Measurements from ENCODE around the gene LRRC10.
"Not testable (repeated sequence)": the region's sequence is repeated elsewhere in the genome, so short reads cannot be mapped to it uniquely, and the experiment has no call there.

LRRC10 gene

DNA sequence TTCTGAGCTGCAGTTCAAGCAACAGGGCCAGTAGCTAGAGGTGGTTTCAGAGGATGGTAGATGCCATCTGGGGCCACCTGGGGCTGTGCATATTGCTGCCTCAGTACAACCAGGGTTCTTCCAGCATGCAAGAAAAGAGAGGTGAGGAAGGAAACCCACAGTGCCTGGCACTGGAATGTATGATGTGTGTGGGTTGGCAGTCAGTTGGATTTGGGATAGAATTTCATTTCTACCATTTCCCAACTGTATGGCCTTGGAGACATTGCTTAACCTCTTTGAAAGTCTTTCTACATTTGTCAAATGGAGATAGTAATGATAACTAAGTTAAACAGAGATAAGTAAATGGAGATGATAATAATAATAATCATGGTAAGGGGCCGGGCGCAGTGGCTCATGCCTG, 10.2 kb upstream of the LRRC10 start:
- no peak overlapping the region for H3K4me3 ChIP-seq (ENCODE audit: low read length)
- TF ChIP-seq, protein P1, sequence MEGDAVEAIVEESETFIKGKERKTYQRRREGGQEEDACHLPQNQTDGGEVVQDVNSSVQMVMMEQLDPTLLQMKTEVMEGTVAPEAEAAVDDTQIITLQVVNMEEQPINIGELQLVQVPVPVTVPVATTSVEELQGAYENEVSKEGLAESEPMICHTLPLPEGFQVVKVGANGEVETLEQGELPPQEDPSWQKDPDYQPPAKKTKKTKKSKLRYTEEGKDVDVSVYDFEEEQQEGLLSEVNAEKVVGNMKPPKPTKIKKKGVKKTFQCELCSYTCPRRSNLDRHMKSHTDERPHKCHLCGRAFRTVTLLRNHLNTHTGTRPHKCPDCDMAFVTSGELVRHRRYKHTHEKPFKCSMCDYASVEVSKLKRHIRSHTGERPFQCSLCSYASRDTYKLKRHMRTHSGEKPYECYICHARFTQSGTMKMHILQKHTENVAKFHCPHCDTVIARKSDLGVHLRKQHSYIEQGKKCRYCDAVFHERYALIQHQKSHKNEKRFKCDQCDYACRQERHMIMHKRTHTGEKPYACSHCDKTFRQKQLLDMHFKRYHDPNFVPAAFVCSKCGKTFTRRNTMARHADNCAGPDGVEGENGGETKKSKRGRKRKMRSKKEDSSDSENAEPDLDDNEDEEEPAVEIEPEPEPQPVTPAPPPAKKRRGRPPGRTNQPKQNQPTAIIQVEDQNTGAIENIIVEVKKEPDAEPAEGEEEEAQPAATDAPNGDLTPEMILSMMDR (conservative IDR thresholded peaks at IDR 0.05; ENCODE audit: low read depth, low read length): no peak
- DNase-seq (ENCODE audit: low read depth): no peak

DNA sequence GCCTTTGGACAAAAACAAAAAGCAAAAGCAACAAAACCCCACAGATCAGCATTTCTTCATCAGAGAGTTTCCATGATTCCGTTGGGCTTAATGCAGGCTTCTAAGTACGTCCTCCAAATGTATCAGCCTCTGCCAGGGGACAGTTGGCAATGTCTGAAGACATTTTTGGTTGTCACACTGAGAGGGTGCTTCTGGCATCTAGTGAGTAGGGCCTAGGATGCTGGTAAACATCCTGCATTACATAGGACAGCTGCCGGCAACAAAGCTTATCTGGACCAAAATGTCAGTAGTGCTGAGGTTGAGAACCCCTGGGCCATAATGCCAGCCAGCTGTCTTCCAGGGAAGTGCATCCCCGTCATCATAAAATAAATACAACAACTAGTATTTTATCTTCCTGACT, 9.4 kb upstream of the LRRC10 start:
- TF ChIP-seq, protein P1 (conservative IDR thresholded peaks at IDR 0.05; ENCODE audit: low read depth, low read length): no peak
- DNase-seq (ENCODE audit: low read depth): no peak
- no peak overlapping the region for H3K4me3 ChIP-seq (ENCODE audit: low read length)

DNA sequence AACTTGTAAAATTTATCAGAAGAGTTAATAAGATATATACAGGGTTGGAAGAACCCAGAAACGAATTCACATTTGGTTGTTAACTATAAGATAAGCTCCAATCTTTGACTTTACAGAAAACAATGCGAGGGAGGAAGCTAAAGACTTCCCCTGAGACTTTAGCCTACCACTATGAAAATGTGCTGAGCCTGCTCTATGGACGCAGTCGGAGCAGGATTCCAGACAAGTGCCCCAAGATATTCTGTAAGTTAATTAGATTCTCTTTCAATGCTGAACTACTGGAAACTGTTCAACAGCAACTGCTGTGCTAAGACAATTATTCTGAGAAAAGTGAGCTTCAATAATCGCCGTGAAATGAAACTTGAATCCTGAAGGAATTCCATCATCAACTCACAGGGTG, 8.3 kb upstream of the LRRC10 start:
- TF ChIP-seq, protein P1 (conservative IDR thresholded peaks at IDR 0.05; ENCODE audit: low read depth, low read length): no peak
- DNase-seq (ENCODE audit: low read depth): no peak
- no peak overlapping the region for H3K4me3 ChIP-seq (ENCODE audit: low read length)

DNA sequence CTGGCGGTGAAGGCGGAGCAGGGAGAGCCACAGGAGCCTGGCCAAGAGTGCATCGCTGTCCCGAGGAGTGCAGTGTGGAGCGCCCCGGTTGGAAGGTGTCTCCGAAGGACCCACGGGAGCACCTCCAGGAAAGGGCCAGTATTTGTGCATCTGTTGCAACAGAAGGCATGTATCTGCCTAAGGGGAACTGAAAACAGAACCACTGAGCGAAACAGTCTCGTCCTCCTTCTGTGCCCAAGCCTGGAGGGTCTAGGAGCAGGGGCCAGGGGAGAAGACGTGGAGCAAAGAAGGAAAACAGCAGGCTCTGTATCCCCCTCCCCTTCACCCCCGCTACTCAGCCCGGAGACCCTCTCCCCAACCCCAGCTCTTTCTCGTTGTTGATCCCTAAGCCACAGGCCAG, 5.3 kb upstream of the LRRC10 start:
- TF ChIP-seq, protein P1 (conservative IDR thresholded peaks at IDR 0.05; ENCODE audit: low read depth, low read length): no peak
- no peak overlapping the region for H3K4me3 ChIP-seq (ENCODE audit: low read length)
- no peak for DNase-seq (ENCODE audit: low read depth)

DNA sequence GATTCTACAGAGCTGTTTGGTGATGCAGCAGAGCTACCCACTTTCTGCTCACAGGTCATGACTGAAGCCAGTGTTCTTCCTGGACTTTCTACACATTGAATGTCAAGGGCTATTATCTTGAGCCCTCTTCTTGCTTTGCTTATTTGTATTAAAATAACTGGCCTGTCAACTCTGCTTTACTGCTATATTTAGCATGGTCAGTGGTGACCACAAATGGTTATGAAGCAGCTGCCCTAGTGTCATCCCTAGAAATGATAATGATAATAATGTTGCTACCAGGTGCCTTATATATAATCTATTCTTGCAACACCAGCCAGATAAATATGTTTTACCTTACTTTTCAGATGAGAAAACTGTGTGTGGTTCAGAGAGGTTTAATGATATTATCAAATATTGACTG, 2.6 kb upstream of the LRRC10 start:
- no peak overlapping the region for H3K4me3 ChIP-seq (ENCODE audit: low read length)
- TF ChIP-seq, protein P1 (conservative IDR thresholded peaks at IDR 0.05; ENCODE audit: low read depth, low read length): no peak
- DNase-seq (ENCODE audit: low read depth): no peak

DNA sequence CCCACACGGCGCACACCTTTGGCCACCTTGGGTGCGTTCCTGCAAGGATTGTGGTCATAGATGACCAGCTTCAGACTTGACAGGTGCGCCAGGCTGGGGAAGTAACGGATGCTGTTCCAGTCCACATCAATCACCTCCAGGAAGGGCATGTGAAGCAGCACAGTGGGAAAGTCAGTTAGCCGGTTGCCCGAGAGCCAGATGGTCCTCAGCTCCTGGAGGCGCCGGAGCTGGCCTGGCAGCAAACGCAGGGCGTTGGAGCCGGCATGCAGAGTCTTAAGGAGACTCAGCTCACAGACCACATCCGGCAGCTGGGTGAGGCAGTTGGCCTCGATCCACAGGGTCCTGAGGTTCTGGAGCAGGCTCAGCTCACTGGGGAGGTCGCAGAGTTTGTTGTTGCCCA, 581 bp downstream of the LRRC10 start:
- TF ChIP-seq, protein P1 (conservative IDR thresholded peaks at IDR 0.05; ENCODE audit: low read depth, low read length): no peak
- no peak overlapping the region for H3K4me3 ChIP-seq (ENCODE audit: low read length)
- no peak for DNase-seq (ENCODE audit: low read depth)

DNA sequence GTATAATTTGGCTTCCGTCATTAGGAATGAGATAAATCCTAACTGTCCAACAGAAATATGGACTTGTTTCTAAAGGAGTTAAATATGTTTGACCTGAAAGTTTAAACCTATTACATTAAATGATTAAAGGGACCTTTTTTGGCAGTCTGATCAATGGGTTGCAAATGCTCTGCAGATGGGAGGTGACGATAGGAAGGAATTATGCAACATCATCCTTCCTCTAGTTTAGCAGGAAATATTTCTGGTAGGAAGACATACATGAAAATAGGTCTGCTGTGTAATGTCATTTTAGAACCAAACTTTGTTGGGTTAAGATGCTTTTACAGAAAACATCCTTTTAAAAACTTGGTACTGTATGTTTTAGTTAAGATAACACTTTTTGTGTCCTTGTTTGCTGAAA, 2.6 kb downstream of the LRRC10 start:
- DNase-seq (ENCODE audit: low read depth): no peak
- TF ChIP-seq, protein P1 (conservative IDR thresholded peaks at IDR 0.05; ENCODE audit: low read depth, low read length): no peak
- H3K4me3 ChIP-seq (ENCODE audit: low read length): no peak overlapping the region

DNA sequence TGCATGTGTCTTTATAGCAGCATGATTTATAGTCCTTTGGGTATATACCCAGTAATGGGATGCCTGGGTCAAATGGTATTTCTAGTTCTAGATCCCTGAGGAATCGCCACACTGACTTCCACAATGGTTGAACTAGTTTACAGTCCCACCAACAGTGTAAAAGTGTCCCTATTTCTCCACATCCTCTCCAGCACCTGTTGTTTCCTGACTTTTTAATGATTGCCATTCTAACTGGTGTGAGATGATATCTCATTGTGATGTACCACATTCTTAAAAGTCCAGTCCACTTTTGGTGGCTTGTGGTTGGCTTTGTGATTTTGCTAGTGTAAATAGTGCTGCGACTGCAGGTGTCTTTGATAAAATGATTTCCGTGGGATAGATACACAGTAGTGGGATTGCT, 6.4 kb downstream of the LRRC10 start:
- DNase-seq (ENCODE audit: low read depth): not testable (repeated sequence)

DNA sequence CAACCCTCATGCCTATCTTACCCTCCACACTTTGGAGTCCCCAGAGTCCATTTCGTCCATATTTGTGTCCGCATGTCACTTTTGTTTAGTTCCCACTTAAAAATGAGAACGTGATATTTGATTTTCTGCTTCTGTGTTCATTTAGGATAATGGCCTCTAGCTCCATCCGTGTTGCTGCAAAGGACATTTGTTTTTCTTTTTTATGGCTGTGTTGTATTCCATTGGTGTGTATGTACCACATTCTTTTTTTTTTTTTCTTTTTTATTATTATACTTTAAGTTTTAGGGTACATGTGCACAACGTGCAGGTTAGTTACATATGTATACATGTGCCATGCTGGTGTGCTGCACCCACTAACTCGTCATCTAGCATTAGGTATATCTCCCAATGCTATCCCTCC, 7.2 kb downstream of the LRRC10 start:
- H3K4me3 ChIP-seq (ENCODE audit: low read length); DNase-seq (ENCODE audit: low read depth): not testable (repeated sequence)

More for the DNA sequence above, 6.4 kb downstream of the LRRC10 start:
- not testable (repeated sequence) for H3K4me3 ChIP-seq (ENCODE audit: low read length)
